AG04450 (cell line): ENCODE measurements around the gene OR2T29. TPM values are rescaled to one million over a fixed set of nuclear protein-coding genes. Genes with fewer than 3 reads are reported as not detected.
"Not testable (repeated sequence)": the region's sequence is repeated elsewhere in the genome, so short reads cannot be mapped to it uniquely, and the experiment has no call there.

Experiments used
- CTCF ChIA-PET: fragments of 300-600, 350-600 bp; formaldehyde crosslinking; extraction: SDS; loops from one replicate; lab custom pipeline; 2022; ENCODE audit warnings: antibody characterized with exemption, inconsistent platforms; lab: Charles Lee
- POLR2A ChIA-PET: fragments of 350-600 bp; formaldehyde crosslinking; extraction: SDS; loops from one replicate; lab custom pipeline; 2021; ENCODE audit warnings: antibody characterized with exemption, inconsistent platforms; lab: Yijun Ruan, JAX
- DNase-seq: peaks from one replicate; pipeline ENCODE4 v3.0.0-alpha.2; 2011; ENCODE audit warnings: low read depth, low spot score
- H3K27ac ChIP-seq: one replicate; pipeline ENCODE4 v1.5.1; 2012; ENCODE audit warnings: low read depth, low read length, control low read depth
- H3K27me3 ChIP-seq: one replicate; pipeline ENCODE4 v1.6.0; 2012; ENCODE audit warnings: low read length; ENCODE audit not compliant: control insufficient read depth, insufficient read depth
- H3K4me3 ChIP-seq: 2 replicates; pipeline ENCODE4 v1.5.1; 2011; ENCODE audit warnings: mild to moderate bottlenecking, low read depth, low read length, control low read depth
- H3K9me3 ChIP-seq: 2 replicates; pipeline ENCODE4 v1.5.1; 2012; ENCODE audit warnings: low read length; ENCODE audit not compliant: control insufficient read depth, insufficient read depth
- polyA minus RNA-seq: library from RNA; depleted of rRNA, polyadenylated mRNA; stranded (reverse); fragments of >200 nt; gene quantifications from 2 replicates; pipeline ENCODE4 v1.2.3, GENCODE V29; 2011; rRNA and poly(A)+ RNA removed
- polyA plus RNA-seq: library from polyadenylated mRNA; depleted of rRNA; stranded (reverse); fragments of >200 nt; gene quantifications from 2 replicates; pipeline ENCODE4 v1.2.3, GENCODE V29; 2011; rRNA removed
- TF ChIP-seq, protein P1 (sequence below): IDR thresholded peaks from 2 replicates; pipeline ENCODE4 v1.5.1; 2011; ENCODE audit warnings: low read depth, low read length, control low read depth, inconsistent platforms

OR2T29 gene, protein sequence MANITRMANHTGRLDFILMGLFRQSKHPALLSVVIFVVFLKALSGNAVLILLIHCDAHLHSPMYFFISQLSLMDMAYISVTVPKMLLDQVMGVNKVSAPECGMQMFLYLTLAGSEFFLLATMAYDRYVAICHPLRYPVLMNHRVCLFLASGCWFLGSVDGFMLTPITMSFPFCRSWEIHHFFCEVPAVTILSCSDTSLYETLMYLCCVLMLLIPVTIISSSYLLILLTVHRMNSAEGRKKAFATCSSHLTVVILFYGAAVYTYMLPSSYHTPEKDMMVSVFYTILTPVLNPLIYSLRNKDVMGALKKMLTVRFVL
- polyA plus RNA-seq: not detected in 2 replicates
- polyA minus RNA-seq: not detected in 2 replicates

DNA sequence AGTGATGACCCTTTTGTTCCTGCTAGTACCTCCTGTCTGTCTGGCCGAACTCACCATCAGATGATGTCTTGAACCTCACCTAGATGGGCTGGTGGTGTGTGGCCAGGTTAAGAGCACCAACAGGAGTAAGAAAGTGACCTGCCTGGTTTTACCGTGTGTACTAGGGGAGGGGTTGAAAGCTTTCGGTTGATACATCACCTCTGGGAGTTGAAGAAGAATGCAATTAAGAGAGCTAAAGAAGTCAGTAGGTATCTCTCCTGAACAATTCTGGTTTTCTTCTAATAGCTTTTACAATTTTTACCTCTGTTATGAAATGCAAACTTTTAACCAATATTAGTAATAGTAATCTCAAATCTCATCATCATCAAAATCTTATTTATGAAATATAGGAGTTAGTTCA lies at the start of gene OR2T29:
Gene OR2T29 (minus strand): TSS at position 101 of the 400 bp plus-strand sequence. CDS start 3,281 bp downstream, outside the sequence.
- POLR2A ChIA-PET, H3K9me3 ChIP-seq, CTCF ChIA-PET, H3K27ac ChIP-seq, H3K27me3 ChIP-seq, DNase-seq, H3K4me3 ChIP-seq: not testable (repeated sequence)

DNA sequence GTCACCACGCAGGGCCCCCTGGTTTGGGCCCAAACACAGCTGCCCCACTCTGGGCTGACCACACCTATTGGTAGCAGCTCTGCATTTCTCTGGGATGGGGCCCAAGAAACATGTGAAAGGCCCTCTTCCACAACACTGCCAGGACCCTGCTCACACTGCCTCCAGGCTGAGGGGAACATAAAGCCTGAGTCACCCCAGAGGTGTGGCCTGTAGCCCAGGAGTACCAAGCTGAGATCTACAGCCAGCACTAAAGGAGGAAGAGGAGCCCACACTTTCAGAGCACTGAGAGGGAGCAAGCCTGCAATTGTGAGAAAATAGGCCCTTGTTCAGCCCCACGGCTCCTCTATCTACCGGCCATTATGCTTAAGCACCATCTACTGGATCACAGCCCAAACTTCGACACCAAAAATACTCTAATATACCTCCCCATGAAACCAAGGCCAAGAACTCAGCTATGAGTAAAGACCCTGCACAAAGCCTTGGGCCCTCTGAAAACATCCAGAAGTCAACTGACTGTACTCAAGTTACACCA lies 49.4 kb upstream of the OR2T29 start:
- Histone ChIP-seq H3K9me3 (peaks cover 10% of the 10 kb centered on the region), H3K4me3 (no peak overlapping the region), H3K27me3 (no peaks in the 10 kb centered on the region), H3K27ac (no peak overlapping the region)
- POLR2A ChIA-PET: no interaction called here
- TF ChIP-seq, protein P1, sequence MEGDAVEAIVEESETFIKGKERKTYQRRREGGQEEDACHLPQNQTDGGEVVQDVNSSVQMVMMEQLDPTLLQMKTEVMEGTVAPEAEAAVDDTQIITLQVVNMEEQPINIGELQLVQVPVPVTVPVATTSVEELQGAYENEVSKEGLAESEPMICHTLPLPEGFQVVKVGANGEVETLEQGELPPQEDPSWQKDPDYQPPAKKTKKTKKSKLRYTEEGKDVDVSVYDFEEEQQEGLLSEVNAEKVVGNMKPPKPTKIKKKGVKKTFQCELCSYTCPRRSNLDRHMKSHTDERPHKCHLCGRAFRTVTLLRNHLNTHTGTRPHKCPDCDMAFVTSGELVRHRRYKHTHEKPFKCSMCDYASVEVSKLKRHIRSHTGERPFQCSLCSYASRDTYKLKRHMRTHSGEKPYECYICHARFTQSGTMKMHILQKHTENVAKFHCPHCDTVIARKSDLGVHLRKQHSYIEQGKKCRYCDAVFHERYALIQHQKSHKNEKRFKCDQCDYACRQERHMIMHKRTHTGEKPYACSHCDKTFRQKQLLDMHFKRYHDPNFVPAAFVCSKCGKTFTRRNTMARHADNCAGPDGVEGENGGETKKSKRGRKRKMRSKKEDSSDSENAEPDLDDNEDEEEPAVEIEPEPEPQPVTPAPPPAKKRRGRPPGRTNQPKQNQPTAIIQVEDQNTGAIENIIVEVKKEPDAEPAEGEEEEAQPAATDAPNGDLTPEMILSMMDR: no peak
- DNase-seq: no peak
- CTCF ChIA-PET: no interaction called here

DNA sequence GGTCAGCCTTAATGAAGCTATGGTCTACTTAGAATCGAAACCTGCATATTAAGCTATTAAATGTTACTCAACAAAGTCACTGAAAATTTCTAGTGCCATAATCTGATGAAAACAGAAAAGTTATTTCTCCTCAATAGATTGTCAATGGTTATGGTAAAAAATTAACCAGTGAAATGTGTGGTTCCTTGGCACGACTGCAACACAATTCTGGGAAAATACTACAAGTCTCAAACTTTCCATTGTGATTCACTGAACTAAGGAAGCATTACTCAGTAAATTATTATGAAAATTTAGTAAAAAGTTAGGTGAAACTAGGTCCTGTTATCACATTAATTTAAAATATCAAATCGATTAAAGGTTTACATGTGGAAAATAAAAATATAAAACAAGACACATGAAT lies 47.7 kb upstream of the OR2T29 start:
- TF ChIP-seq, protein P1: no peak
- H3K9me3 ChIP-seq: peaks cover 10% of the 10 kb centered on the region
- H3K27ac ChIP-seq: no peak overlapping the region
- CTCF ChIA-PET: no interaction called here
- no peaks in the 10 kb centered on the region for H3K27me3 ChIP-seq
- H3K4me3 ChIP-seq: no peak overlapping the region
- no peak for DNase-seq
- POLR2A ChIA-PET: no interaction called here

DNA sequence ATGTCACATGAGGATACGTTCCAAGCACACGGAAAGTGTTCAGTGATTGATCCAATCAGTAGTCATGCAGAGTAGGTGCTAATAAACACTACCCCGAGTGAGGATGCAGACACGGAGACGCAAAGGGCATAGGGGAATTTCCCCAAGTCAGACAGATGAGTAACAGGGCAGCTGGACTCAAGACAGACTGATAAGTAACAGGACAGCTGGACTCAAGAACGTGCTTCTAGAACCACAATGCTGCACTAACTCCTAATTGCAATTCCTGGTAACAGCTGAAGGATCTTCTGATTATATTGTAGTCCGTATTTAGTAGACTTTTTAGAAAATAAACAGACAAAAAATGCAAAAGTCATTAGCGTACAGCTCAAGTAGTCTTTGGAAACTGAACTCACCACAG lies 36.8 kb upstream of the OR2T29 start:
- CTCF ChIA-PET: no interaction called here
- TF ChIP-seq, protein P1: no peak
- DNase-seq: no peak
- H3K27ac ChIP-seq: no peak overlapping the region
- no peak overlapping the region for H3K4me3 ChIP-seq
- no peaks in the 10 kb centered on the region for H3K27me3 ChIP-seq
- POLR2A ChIA-PET: no interaction called here
- H3K9me3 ChIP-seq: no peaks in the 10 kb centered on the region

DNA sequence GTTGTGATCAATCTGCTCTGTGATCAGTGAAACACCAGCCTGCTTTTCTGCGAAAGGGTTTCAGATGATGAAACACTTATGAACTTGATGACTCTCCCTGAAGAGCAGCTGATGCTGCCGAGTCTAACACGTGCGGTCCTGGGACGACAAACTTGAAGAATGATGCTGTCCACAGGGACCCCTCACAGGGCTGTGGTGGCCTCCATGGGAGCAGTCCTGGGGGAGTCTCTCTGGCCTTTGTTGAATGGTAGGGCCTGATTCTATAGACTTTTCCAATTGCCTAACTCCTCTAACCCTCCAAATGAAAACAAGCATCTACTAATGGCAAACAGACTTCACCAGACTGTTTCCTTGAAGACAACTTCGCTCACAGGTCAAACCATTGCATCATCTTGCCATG lies 35.0 kb upstream of the OR2T29 start, which contains the start of gene OR2T10:
Gene OR2T10 (minus strand): TSS at position 112 of the 400 bp plus-strand sequence. CDS start 3,932 bp downstream, outside the sequence.
- no peak within 1 kb of the TSS for H3K27ac ChIP-seq
- no peak within 1 kb of the TSS for H3K4me3 ChIP-seq
- TF ChIP-seq, protein P1: no peak
- peaks cover 3% of the 10 kb centered on the region; the same call in 1 of the 2 replicates for H3K9me3 ChIP-seq
- ChIA-PET CTCF (no interaction called here), POLR2A (no interaction called here)
- H3K27me3 ChIP-seq: no peaks in the 10 kb centered on the region
- DNase-seq: no peak
